ENCODE results near the gene INKA1.
"Not testable (repeated sequence)": the region's sequence is repeated elsewhere in the genome, so short reads cannot be mapped to it uniquely, and the experiment has no call there.

DNA sequence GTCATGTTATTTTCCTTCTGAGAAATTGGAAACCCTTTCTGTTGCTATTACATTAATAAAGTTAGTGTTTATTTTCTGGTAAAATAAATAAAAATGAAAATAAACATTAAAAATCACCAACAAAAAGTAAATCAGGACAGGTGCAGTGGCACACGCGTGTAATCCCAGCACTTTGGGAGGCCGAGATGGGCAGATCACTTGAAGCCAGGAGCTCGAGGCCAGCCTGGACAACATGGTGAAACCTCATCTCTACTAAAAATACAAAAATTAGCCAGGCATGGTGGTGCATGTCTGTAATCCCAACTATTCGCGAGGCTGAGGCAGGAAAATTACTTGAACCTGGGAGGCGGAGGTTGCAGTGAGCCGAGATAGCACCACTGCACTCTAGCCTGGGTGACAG is 27.0 kb upstream of the INKA1 start:
- TF ChIP-seq, protein P1, sequence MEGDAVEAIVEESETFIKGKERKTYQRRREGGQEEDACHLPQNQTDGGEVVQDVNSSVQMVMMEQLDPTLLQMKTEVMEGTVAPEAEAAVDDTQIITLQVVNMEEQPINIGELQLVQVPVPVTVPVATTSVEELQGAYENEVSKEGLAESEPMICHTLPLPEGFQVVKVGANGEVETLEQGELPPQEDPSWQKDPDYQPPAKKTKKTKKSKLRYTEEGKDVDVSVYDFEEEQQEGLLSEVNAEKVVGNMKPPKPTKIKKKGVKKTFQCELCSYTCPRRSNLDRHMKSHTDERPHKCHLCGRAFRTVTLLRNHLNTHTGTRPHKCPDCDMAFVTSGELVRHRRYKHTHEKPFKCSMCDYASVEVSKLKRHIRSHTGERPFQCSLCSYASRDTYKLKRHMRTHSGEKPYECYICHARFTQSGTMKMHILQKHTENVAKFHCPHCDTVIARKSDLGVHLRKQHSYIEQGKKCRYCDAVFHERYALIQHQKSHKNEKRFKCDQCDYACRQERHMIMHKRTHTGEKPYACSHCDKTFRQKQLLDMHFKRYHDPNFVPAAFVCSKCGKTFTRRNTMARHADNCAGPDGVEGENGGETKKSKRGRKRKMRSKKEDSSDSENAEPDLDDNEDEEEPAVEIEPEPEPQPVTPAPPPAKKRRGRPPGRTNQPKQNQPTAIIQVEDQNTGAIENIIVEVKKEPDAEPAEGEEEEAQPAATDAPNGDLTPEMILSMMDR (IDR thresholded peaks at IDR 0.05; ENCODE audit: low read depth, low read length, poor library complexity, severe bottlenecking): not testable (repeated sequence)
- not testable (repeated sequence) for TF ChIP-seq EZH2phosphoT487 (IDR thresholded peaks at IDR 0.05; ENCODE audit: borderline replicate concordance, low read length)
